Measurements from ENCODE around the gene CDH26.

- TF ChIP-seq POLR2A (IDR thresholded peaks at IDR 0.05) (no peak), CTCF (IDR thresholded peaks at IDR 0.05) (no peak)
Observed at GRCh38 chr20:59976156-59976782, 18.0 kb downstream of the CDH26 start.

Measured in esophagus squamous epithelium (tissue), 4 donors.